Activated naive CD4-positive, alpha-beta T cell treated with anti-CD3 and anti-CD28 coated beads, Interleukin-2, amount 50 U/mL, for 16 hours (primary cell): ENCODE measurements around the gene RPS5.
"Not testable (repeated sequence)": the region's sequence is repeated elsewhere in the genome, so short reads cannot be mapped to it uniquely, and the experiment has no call there.

Source experiments
- DNase-seq: peaks from one replicate; pipeline ENCODE4 v3.0.0-alpha.2; 2020

Gene RPS5

GRCh38 chr19:58356766-58357480 lies 30.1 kb upstream of the RPS5 start:
- no peak for DNase-seq

GRCh38 chr19:58357481-58358145 lies 29.5 kb upstream of the RPS5 start:
- DNase-seq, result no peak

DNA sequence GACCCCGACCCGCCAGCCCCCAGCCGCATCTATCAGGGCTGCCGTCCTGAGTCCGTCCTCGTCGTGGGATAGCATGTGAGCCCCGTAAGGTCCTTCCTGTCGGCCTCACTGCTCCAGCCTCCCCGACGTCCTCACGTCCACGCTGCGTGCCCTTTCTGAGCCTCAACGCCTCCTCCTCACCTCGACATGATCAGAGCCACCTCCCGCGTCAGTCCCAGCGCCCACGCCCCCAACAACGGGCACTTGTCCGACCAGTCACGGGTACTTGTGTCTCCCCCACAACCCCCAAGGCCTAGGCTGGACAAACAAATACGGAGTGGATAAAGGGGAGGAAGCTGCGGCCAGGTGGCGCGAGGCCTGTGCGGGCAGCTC lies 25.2 kb upstream of the RPS5 start:
- peak; percentile 55 for DNase-seq

DNA sequence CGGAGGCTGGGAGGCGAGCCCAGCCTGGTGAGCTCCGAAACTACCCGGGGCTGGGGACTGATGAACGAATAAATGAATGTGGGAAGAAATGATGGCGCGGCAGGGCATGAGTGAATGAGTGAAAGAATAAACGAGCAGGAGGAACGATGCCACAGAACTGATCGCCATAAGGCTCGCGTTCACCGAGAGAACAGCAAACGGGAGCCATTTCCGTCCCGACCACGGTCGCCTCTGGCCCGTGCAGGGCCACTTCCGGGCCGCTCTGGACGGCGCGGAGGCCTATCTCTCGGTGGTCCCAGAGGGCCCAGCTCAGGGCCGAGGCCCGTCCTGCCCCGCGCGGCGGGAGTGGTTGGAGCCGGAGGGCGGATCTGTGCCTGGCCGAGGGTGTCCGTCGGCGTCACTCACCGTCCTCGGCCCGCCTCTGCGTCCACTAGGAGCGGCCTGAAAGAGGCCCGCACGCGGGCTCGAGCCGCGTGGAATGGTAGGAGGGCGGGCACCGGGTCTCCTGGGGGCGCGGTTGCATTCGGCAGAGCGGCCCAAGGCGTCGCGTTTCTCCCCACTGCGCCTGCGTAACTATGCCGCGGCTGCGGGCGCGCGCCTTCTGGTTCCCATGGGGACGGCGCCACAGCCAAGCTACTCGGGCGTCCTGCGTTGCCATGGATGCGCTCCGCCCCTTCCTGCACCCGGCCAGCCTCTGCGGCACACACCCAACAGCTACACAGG lies 24.6 kb upstream of the RPS5 start, which contains the start of gene ZNF497:
ZNF497 (minus strand) TSS at position 480 of the 723 bp plus-strand sequence. CDS start 5,116 bp downstream, outside the sequence.
- DNase-seq, result peak; percentile 97

DNA sequence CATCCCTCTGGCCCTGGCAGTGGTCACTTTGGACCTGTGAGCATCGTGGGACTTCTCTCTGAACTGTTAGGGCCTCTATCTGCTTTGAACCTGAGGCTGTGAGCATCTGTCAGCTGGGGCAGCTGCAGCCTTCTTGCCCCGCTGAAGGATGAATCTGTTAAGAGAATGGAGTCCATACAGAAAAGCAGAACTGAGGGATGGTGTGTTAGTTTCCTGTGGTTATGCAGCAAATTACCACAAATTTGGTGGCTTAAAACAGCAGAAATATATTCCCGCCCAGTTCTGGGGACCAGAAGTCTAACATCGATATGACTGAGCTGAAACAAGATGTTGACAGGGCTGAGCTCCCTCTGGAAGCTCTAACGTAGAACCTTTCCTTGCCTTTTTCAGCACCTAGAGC lies 22.9 kb upstream of the RPS5 start:
- DNase-seq, result no peak

- no peak for DNase-seq
Measured at GRCh38 chr19:58366585-58367430, 20.3 kb upstream of the RPS5 start.

DNA sequence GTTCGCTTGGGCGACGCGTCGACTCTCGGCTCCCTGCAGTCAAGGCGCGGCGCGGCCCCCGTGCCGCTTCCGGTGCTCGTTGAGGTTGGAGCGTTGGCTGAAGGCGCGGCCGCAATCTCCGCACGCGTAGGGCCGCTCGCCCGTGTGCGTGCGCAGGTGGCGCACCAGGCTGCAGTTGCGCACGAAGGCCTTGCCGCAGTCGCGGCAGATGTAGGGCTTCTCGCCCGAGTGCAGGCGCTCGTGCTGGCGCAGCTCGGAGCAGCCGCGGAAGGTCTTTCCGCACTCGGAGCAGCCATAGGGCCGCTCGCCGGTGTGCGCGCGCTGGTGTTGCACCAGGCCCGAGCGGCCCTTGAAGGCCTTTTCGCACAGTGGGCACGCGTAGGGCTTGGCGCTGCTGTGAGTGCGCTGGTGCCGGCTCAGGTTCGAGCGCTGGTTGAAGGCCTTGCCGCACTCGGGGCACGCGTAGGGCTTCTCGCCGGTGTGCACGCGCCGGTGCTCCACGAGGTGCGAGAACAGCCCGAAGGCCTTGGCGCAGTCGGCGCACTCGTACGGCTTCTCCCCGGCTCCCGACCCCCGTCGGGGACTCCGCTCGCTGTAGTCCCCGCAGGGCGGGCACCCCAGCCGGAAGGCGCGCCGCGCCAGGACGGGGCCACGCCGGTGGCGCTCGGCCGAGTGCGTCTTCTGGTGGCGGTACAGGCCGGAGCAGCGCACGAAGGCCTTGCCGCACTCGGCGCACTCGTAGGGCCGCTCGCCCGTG lies 19.2 kb upstream of the RPS5 start:
- no peak for DNase-seq

GRCh38 chr19:58368561-58369360 lies 18.3 kb upstream of the RPS5 start:
- DNase-seq, result no peak

GRCh38 chr19:58372311-58373133 lies 14.5 kb upstream of the RPS5 start:
- DNase-seq, result no peak

- DNase-seq, result no peak
Measured at GRCh38 chr19:58374200-58374599, 12.9 kb upstream of the RPS5 start.

GRCh38 chr19:58376724-58377123 lies 10.3 kb upstream of the RPS5 start:
- DNase-seq, result not testable (repeated sequence)

DNA sequence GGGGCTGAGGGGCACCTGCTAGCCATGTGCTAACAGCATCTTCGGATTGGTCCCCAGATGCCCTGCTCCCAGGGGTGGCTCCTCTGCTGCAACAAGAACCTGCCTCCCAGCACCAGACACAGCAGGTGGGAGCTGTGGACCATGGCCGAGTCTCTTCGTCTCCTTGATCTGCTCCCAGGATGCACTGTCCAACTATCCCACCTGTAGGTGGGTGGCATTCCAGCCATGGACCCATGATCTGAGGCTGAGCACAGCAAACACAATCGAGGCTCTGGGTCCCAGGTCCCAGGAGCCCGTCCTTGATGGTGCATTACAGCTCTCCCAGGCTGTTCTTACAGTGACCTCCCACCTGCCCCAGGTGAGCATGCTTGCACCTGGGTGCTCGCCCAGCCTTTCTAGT lies 7.8 kb upstream of the RPS5 start:
- no peak for DNase-seq

DNA sequence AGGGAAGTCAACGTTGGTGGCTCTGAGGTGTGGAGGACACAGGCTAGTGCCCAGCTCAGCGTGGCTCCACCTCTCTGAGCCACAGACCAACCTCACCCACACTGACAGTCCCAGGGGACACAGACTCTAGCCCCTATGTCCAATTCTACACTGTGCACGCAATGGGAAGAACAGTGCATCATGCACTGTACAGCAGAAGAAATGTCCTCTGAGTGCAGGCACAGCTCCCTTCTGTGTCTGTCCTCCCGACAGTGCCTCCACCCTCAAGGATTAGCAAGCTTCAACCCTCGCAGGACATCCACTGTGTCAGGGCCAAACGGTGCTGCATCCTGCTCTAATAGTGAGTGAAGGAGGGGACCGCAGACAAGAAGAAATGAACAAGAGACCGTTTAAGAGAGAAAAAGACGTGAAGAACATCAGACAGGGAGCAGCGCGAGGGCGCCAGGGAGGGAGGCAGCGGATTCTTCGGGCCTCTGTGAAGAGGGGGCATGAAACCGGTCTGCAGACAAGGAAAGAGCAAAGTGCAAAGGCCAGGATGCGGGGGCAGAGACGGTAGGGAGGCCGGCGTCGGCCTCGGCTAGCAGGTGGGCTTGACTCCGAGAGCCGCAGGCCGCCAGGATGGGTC lies 6.9 kb upstream of the RPS5 start:
- no peak for DNase-seq

GRCh38 chr19:58380662-58381459 lies 6.2 kb upstream of the RPS5 start, which contains the start of gene ZNF837:
Gene ZNF837, minus strand, starts transcription at chr19:58381030. Its CDS starts 11,698 bp downstream, at chr19:58369332.
- DNase-seq, result peak; percentile 98

DNA sequence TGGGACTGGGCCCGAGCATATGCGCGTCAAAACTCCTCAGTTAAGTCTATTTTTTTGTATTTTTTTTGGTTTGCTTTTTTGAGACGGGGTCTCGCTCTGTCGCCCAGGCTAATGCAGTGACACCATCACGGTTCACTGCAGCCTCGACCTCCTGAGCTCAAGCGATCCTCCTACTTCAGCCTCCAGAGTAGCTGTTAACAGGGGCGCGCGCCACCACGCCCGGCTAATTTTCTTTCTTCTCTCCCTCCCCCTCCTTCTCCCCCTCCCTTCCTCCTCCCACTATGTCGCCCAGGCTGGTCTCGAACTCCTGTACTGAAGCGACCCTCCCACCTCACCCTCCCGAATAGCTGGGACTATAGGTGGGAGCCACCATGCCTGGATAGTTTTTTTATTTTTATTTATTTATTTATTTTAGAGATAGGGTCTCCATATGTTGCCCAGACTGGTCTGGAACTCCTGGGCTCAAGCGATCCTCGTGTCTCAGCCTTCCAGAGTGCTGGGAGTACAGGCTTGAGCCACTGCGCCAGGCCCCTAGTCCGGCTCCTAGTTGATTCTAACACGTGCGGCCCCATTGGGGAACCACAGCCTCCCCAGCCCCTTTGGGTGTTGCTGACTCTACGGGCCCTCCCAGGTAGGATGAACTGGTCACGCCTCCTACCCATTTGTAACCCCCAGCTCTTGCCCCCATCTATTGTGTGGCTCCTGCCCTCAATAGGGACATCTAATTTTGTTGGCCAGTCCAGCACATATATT lies 5.4 kb upstream of the RPS5 start:
- DNase-seq, result no peak

DNA sequence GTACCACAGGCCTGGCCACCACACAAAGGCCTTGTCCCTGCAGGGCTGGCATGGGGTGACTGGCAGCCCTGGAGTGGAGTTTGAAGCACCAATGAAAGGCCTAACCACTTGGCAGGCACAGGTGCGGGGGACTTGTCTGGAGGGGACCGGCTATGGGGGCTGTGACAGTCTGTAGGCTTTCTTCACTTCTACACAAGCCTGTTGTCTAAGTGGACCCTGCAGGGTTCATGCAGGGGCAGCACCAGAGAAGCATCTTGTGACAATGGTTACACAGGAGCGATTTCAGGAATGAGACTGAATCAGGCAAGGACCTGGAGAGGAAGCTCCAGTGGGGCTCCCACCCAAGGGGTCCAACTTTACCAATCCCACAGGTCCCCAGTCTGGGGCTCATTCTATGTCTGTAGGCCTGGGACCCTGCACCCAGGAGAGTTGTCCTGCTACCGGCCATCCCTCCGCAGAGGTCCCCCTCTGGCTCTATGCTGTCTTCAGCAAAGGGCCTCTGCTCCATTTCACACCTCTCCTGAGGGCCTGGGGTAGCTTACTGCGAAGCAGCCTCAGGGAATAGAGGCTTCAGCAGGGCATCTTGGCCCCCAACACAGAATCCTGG lies 4.0 kb upstream of the RPS5 start:
- no peak for DNase-seq

- no peak for DNase-seq
Measured at GRCh38 chr19:58385313-58385890, 1.7 kb upstream of the RPS5 start.
